Gastrocnemius medialis (tissue), 4 donors: ENCODE results near the gene SGMS1.

ENCODE experiments used
- CTCF ChIP-seq, 5 experiments: fragments of 450-650 bp in 3 of 5; fragments of 200-600 bp in 2 of 5; sonication (generic) in 2 of 5; IDR thresholded peaks in 4 of 5; conservative IDR thresholded peaks in 1 of 5; 1 replicate in 4 of 5; 2 replicates in 1 of 5; pipeline ENCODE4 v1.5.1; 2016 to 2019; ENCODE audit warnings: antibody characterized with exemption in 5 of 5, mild to moderate bottlenecking in 3 of 5, moderate library complexity in 3 of 5
- POLR2A ChIP-seq, 2 donors: fragments of 450-650 bp; IDR thresholded peaks; one replicate each; pipeline ENCODE4 v1.6.1; 2017; ENCODE audit warnings: antibody characterized with exemption in 2 of 2, mild to moderate bottlenecking in 2 of 2, moderate library complexity in 2 of 2

DNA sequence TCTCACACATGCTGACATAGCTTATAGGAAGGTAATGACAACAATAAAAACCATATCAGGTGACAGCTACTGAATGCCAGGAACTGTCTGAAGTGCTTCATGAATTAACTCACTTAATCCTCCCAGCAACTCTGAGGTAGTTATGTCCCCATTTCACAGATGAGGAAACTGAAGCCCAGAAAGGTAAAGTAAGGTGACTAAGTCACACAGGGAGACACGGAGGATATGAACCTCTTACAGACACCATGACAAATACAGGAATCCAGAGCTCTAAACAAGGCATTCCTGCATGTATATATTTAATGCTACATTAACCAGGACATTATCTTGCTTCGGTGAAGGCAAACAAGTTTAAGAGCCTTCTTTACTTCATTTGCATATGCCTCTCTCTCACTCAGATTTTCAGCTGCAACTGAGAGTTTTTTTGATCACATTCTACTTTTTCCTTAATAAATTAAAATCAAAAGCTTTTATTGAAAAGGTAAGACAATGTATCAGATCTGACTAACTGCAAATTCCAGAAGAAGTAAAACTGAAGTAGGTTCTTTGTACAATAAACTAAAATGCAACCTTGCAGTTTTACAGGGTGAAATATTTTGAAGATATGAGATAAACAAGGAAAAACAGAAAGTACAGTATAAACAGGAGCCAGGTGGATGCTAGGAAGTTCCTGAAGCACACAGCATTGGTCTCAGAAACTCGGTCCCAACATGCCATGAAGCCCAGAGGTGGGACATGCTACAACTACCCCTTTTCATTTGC lies 79.5 kb downstream of the SGMS1 start:
- TF ChIP-seq CTCF (IDR thresholded peaks at IDR 0.05 in 4 of 5, conservative IDR thresholded peaks at IDR 0.05 in 1 of 5) (no peak), POLR2A (IDR thresholded peaks at IDR 0.05) (no peak)
